DND-41 (cell line): ENCODE results near the gene RETSAT.

Experiments
- EZH2 ChIP-seq: IDR thresholded peaks from 3 replicates; pipeline ENCODE4 v1.6.1; 2012; ENCODE audit warnings: borderline replicate concordance, low read depth, mild to moderate bottlenecking, moderate library complexity, low read length, inconsistent platforms; ENCODE audit not compliant: severe bottlenecking
- TF ChIP-seq, protein P1 (sequence below): IDR thresholded peaks from 2 replicates; pipeline ENCODE4 v1.5.1; 2012; ENCODE audit warnings: borderline replicate concordance, low read length, moderate library complexity, mild to moderate bottlenecking; ENCODE audit not compliant: poor library complexity, severe bottlenecking; ENCODE audit errors: extremely low read depth

GRCh38 chr2:85312404-85312803, 41.9 kb downstream of the RETSAT start:
- TF ChIP-seq, protein P1, sequence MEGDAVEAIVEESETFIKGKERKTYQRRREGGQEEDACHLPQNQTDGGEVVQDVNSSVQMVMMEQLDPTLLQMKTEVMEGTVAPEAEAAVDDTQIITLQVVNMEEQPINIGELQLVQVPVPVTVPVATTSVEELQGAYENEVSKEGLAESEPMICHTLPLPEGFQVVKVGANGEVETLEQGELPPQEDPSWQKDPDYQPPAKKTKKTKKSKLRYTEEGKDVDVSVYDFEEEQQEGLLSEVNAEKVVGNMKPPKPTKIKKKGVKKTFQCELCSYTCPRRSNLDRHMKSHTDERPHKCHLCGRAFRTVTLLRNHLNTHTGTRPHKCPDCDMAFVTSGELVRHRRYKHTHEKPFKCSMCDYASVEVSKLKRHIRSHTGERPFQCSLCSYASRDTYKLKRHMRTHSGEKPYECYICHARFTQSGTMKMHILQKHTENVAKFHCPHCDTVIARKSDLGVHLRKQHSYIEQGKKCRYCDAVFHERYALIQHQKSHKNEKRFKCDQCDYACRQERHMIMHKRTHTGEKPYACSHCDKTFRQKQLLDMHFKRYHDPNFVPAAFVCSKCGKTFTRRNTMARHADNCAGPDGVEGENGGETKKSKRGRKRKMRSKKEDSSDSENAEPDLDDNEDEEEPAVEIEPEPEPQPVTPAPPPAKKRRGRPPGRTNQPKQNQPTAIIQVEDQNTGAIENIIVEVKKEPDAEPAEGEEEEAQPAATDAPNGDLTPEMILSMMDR: no peak
- no peak for TF ChIP-seq EZH2
